GM12878 (cell line): ENCODE measurements around the gene CWF19L1.

Source experiments
- CEBPB ChIP-seq, 2 experiments: fragments of 150-350 bp in 1 of 2; IDR thresholded peaks; 2 replicates each; pipeline ENCODE4 v1.6.1; 2012 to 2014; ENCODE audit warnings: low read depth in 2 of 2, low read length in 2 of 2, borderline replicate concordance in 1 of 2, inconsistent platforms in 1 of 2
- EGR1 ChIP-seq, 2 experiments: IDR thresholded peaks; 1 replicate in 1 of 2; 2 replicates in 1 of 2; pipeline ENCODE4 v1.6.1; 2011 to 2012; ENCODE audit warnings: low read depth in 2 of 2, low read length in 2 of 2, borderline replicate concordance in 1 of 2, mild to moderate bottlenecking in 1 of 2, moderate library complexity in 1 of 2
- EZH2 ChIP-seq: IDR thresholded peaks from 2 replicates; pipeline ENCODE4 v1.6.1; 2012; ENCODE audit warnings: low read depth, mild to moderate bottlenecking, control low read depth, inconsistent platforms, low read length, borderline replicate concordance; ENCODE audit not compliant: control insufficient read depth
- FOS ChIP-seq: IDR thresholded peaks from 3 replicates; pipeline ENCODE4 v1.6.1; 2011; ENCODE audit warnings: borderline replicate concordance; ENCODE audit not compliant: insufficient read length; ENCODE audit errors: extremely low read depth
- POLR2AphosphoS5 ChIP-seq: IDR thresholded peaks from 2 replicates; pipeline ENCODE4 v1.6.1; 2011; ENCODE audit warnings: mild to moderate bottlenecking, low read length, inconsistent platforms
- RCOR1 ChIP-seq: conservative IDR thresholded peaks from 2 replicates; pipeline ENCODE4 v1.6.1; 2012; ENCODE audit warnings: low read depth, low read length, improper control_type of control experiment
- ZNF24 ChIP-seq: fragments of 450-650 bp; IDR thresholded peaks from 2 replicates; pipeline ENCODE4 v1.6.1; 2017; ENCODE audit warnings: antibody characterized with exemption, mild to moderate bottlenecking

DNA sequence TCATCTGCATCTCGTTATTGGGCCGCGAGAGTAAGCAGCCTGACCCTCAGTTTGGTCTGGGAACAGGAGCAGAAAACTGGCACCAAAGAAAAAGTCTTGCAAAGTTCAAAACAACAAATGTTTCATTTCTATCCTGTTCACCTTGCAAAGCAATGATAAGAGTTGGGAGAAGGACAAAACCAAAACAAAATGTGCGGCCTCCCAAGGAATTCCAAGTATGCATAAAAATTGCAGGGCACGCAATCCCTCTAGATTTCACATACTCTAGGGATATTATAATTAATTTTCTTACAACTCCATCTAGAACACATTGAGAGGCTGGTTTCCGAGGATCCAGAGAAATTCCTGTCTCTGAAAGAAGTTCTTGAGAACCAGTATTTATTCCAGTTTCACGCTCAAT is 58.1 kb downstream of the CWF19L1 start:
- no peak for TF ChIP-seq ZNF24
- TF ChIP-seq CEBPB (IDR thresholded peaks at IDR 0.05; ENCODE audit: borderline replicate concordance in 1 of 2, low read depth in 2 of 2, low read length in 2 of 2) = no peak
- TF ChIP-seq EGR1 (IDR thresholded peaks at IDR 0.05; ENCODE audit: borderline replicate concordance in 1 of 2, low read depth in 2 of 2, low read length in 2 of 2) = no peak
- TF ChIP-seq EZH2 = no peak
- no peak for TF ChIP-seq FOS
- no peak for TF ChIP-seq RCOR1
- no peak for TF ChIP-seq POLR2AphosphoS5
